Measurements from ENCODE around the gene ALDOC.

Gene ALDOC

GRCh38 chr17:28544402-28545140, 32.1 kb downstream of the ALDOC start:
- no peak overlapping the region for H3K4me3 ChIP-seq (ENCODE audit: low read depth, low read length)
- no peak for DNase-seq (ENCODE audit: low read depth)
- in situ Hi-C loops (cut with HindIII; ENCODE audit: low sequenced_read_pairs) = loop anchor here (5.0 kb wide), 1 partner anchor 47 kb away; no protein-coding TSS in a partner anchor
- TF ChIP-seq CTCF (IDR thresholded peaks at IDR 0.05; ENCODE audit: low read depth, low read length, missing control alignments) = no peak

GRCh38 chr17:28541439-28541838, 35.3 kb downstream of the ALDOC start:
- TF ChIP-seq CTCF (IDR thresholded peaks at IDR 0.05; ENCODE audit: low read depth, low read length, missing control alignments) = no peak
- in situ Hi-C loops (cut with HindIII; ENCODE audit: low sequenced_read_pairs) = no loop called here
- no peak for DNase-seq (ENCODE audit: low read depth)
- no peak overlapping the region for H3K4me3 ChIP-seq (ENCODE audit: low read depth, low read length)

- no peak for DNase-seq (ENCODE audit: low read depth)
- TF ChIP-seq CTCF (IDR thresholded peaks at IDR 0.05; ENCODE audit: low read depth, low read length, missing control alignments) = no peak
- no peak overlapping the region for H3K4me3 ChIP-seq (ENCODE audit: low read depth, low read length)
- in situ Hi-C loops (cut with HindIII; ENCODE audit: low sequenced_read_pairs) = no loop called here
Observed at GRCh38 chr17:28540231-28540630, 36.5 kb downstream of the ALDOC start.

GRCh38 chr17:28538296-28538895, 38.3 kb downstream of the ALDOC start:
- no peak overlapping the region for H3K4me3 ChIP-seq (ENCODE audit: low read depth, low read length)
- in situ Hi-C loops (cut with HindIII; ENCODE audit: low sequenced_read_pairs) = no loop called here
- TF ChIP-seq CTCF (IDR thresholded peaks at IDR 0.05; ENCODE audit: low read depth, low read length, missing control alignments) = no peak
- no peak for DNase-seq (ENCODE audit: low read depth)

GRCh38 chr17:28537219-28537610, 39.5 kb downstream of the ALDOC start:
- no peak overlapping the region for H3K4me3 ChIP-seq (ENCODE audit: low read depth, low read length)
- in situ Hi-C loops (cut with HindIII; ENCODE audit: low sequenced_read_pairs) = no loop called here
- TF ChIP-seq CTCF (IDR thresholded peaks at IDR 0.05; ENCODE audit: low read depth, low read length, missing control alignments) = no peak
- DNase-seq (ENCODE audit: low read depth) = no peak

GRCh38 chr17:28536532-28537218, 40.0 kb downstream of the ALDOC start:
- DNase-seq (ENCODE audit: low read depth) = no peak
- no peak overlapping the region for H3K4me3 ChIP-seq (ENCODE audit: low read depth, low read length)
- no peak for TF ChIP-seq CTCF (IDR thresholded peaks at IDR 0.05; ENCODE audit: low read depth, low read length, missing control alignments)
- in situ Hi-C loops (cut with HindIII; ENCODE audit: low sequenced_read_pairs) = no loop called here
